DOHH2 (cell line): Measurements from ENCODE around the gene AURKAIP1.

Experiments used
- H3F3A ChIP-seq: fragments of 200-600 bp; sonication (generic), shearing (Covaris generic); 2 replicates; pipeline ENCODE4 v1.6.0; 2016; ENCODE audit warnings: antibody characterized with exemption, mild to moderate bottlenecking; ENCODE audit not compliant: control insufficient read depth, insufficient read depth
- H3K27ac ChIP-seq: fragments of 200-600 bp; sonication (generic); 2 replicates; pipeline ENCODE4 v1.5.1; 2014; ENCODE audit warnings: low read depth, mild to moderate bottlenecking, low read length, moderate library complexity
- H3K27me3 ChIP-seq: fragments of 200-600 bp; sonication (generic); 2 replicates; pipeline ENCODE4 v1.6.1; 2014; ENCODE audit warnings: mild to moderate bottlenecking, low read length, mixed read lengths; ENCODE audit not compliant: control insufficient read depth
- H3K36me3 ChIP-seq: fragments of 200-600 bp; sonication (generic); 2 replicates; pipeline ENCODE4 v1.6.1; 2014; ENCODE audit warnings: mild to moderate bottlenecking, low read length, moderate library complexity, mixed read lengths; ENCODE audit not compliant: control insufficient read depth
- H3K4me1 ChIP-seq: fragments of 200-600 bp; sonication (generic); 2 replicates; pipeline ENCODE4 v1.6.1; 2014; ENCODE audit warnings: mild to moderate bottlenecking, low read length, mixed read lengths; ENCODE audit not compliant: control insufficient read depth
- H3K4me2 ChIP-seq: fragments of 200-600 bp; sonication (generic); 2 replicates; pipeline ENCODE4 v1.6.0; 2014; ENCODE audit warnings: mild to moderate bottlenecking, low read length, moderate library complexity
- H3K4me3 ChIP-seq: fragments of 200-600 bp; sonication (generic); 2 replicates; pipeline ENCODE4 v1.5.1; 2014; ENCODE audit warnings: mild to moderate bottlenecking, low read length, mixed read lengths
- H3K79me2 ChIP-seq: fragments of 200-600 bp; sonication (generic); 2 replicates; pipeline ENCODE4 v1.6.1; 2014; ENCODE audit warnings: mild to moderate bottlenecking, low read length, mixed read lengths; ENCODE audit not compliant: control insufficient read depth
- H3K9me2 ChIP-seq: fragments of 200-600 bp; sonication (generic); replicated peaks from 2 replicates; pipeline ENCODE4 v1.6.1; 2014; ENCODE audit warnings: mild to moderate bottlenecking, low read length, mixed read lengths; ENCODE audit not compliant: control insufficient read depth
- H3K9me3 ChIP-seq: fragments of 200-600 bp; sonication (generic); 2 replicates; pipeline ENCODE4 v1.6.1; 2014; ENCODE audit warnings: antibody characterized with exemption, low read length, mixed read lengths; ENCODE audit not compliant: control insufficient read depth, insufficient read depth
- H4K20me1 ChIP-seq: fragments of 200-600 bp; sonication (generic); 2 replicates; pipeline ENCODE4 v1.6.0; 2014; ENCODE audit warnings: low read depth, mild to moderate bottlenecking, antibody characterized with exemption, low read length, moderate library complexity; ENCODE audit not compliant: control insufficient read depth, insufficient read depth
- CTCF ChIP-seq: fragments of 200-600 bp; sonication (generic); IDR thresholded peaks from one replicate; pipeline ENCODE4 v1.5.1; 2014; ENCODE audit warnings: antibody characterized with exemption, mild to moderate bottlenecking, low read depth, low read length; ENCODE audit not compliant: poor library complexity, severe bottlenecking
- EZH2phosphoT487 ChIP-seq: fragments of 200-600 bp; sonication (generic); IDR thresholded peaks from 2 replicates; pipeline ENCODE4 v1.6.1; 2017; ENCODE audit warnings: borderline replicate concordance, mild to moderate bottlenecking, antibody characterized with exemption, low read length, moderate library complexity, mixed read lengths

Gene AURKAIP1

GRCh38 chr1:1422465-1423244 lies 47.6 kb upstream of the AURKAIP1 start:
- Histone ChIP-seq H3F3A (no peaks in the 10 kb centered on the region), H3K4me2 (no peak overlapping the region), H3K9me3 (no peaks in the 10 kb centered on the region), H3K4me1 (no peaks in the 10 kb centered on the region), H3K27ac (no peak overlapping the region), H3K9me2 (no peaks in the 10 kb centered on the region), H3K79me2 (no peaks in the 10 kb centered on the region), H3K4me3 (no peak overlapping the region), H4K20me1 (0 out of 2 replicates have a peak, but pooled peaks cover 3% of the 10 kb centered on the region), H3K27me3 (peaks cover 17% of the 10 kb centered on the region), H3K36me3 (no peaks in the 10 kb centered on the region)
- TF ChIP-seq EZH2phosphoT487, result no peak
- no peak for TF ChIP-seq CTCF

- H4K20me1 ChIP-seq, result 0 out of 2 replicates have a peak, but pooled peaks cover 3% of the 10 kb centered on the region
- peaks cover 17% of the 10 kb centered on the region for H3K27me3 ChIP-seq
- H3F3A ChIP-seq, result no peaks in the 10 kb centered on the region
- H3K4me3 ChIP-seq, result no peak overlapping the region
- H3K4me1 ChIP-seq, result no peaks in the 10 kb centered on the region
- H3K79me2 ChIP-seq, result no peaks in the 10 kb centered on the region
- H3K9me2 ChIP-seq, result no peaks in the 10 kb centered on the region
- no peaks in the 10 kb centered on the region for H3K9me3 ChIP-seq
- H3K27ac ChIP-seq, result no peak overlapping the region
- H3K36me3 ChIP-seq, result no peaks in the 10 kb centered on the region
- H3K4me2 ChIP-seq, result no peak overlapping the region
- no peak for TF ChIP-seq CTCF
- TF ChIP-seq EZH2phosphoT487, result no peak
Measured at GRCh38 chr1:1421907-1422464, 47.0 kb upstream of the AURKAIP1 start.

- H3K4me1 ChIP-seq, result no peaks in the 10 kb centered on the region
- peaks cover 14% of the 10 kb centered on the region for H3K27me3 ChIP-seq
- H3K9me3 ChIP-seq, result no peaks in the 10 kb centered on the region
- no peaks in the 10 kb centered on the region for H3K9me2 ChIP-seq
- no peaks in the 10 kb centered on the region for H3K79me2 ChIP-seq
- H3K4me2 ChIP-seq, result no peak within 1 kb of the TSS
- no peaks in the 10 kb centered on the region for H3F3A ChIP-seq
- TF ChIP-seq EZH2phosphoT487, result no peak
- TF ChIP-seq CTCF, result no peak
- H3K36me3 ChIP-seq, result no peaks in the 10 kb centered on the region
- no peak within 1 kb of the TSS for H3K4me3 ChIP-seq
- 0 out of 2 replicates have a peak, but pooled peaks cover 3% of the 10 kb centered on the region for H4K20me1 ChIP-seq
- no peak within 1 kb of the TSS for H3K27ac ChIP-seq
Measured at GRCh38 chr1:1421147-1421906, 46.3 kb upstream of the AURKAIP1 start, which contains the start of gene ANKRD65. Gene ANKRD65, minus strand, starts transcription at chr1:1421276. Its CDS starts 271 bp downstream, at chr1:1421005.
